AG08395 (cell line): ENCODE results near the gene OMP.

ENCODE experiments used
- DNase-seq: peaks from one replicate; pipeline ENCODE4 v3.0.0; 2012; ENCODE audit warnings: mixed read lengths, low spot score

Gene OMP

GRCh38 chr11:77069336-77069968, 33.2 kb upstream of the OMP start:
- DNase-seq: no peak

- no peak for DNase-seq
Observed at GRCh38 chr11:77069969-77070582, 32.6 kb upstream of the OMP start.

GRCh38 chr11:77071077-77071476, 31.6 kb upstream of the OMP start:
- DNase-seq: no peak

- no peak for DNase-seq
Observed at GRCh38 chr11:77071671-77072605, 30.7 kb upstream of the OMP start.

GRCh38 chr11:77072851-77073327, 29.8 kb upstream of the OMP start:
- DNase-seq: no peak

GRCh38 chr11:77073328-77074001, 29.2 kb upstream of the OMP start:
- peak; percentile 96 for DNase-seq

GRCh38 chr11:77074205-77074604, 28.4 kb upstream of the OMP start:
- DNase-seq: no peak

- DNase-seq: no peak
Observed at GRCh38 chr11:77074626-77075221, 27.9 kb upstream of the OMP start.

GRCh38 chr11:77075425-77075905, 27.2 kb upstream of the OMP start:
- DNase-seq: no peak

- DNase-seq: no peak
Observed at GRCh38 chr11:77079666-77080065, 23.0 kb upstream of the OMP start.

GRCh38 chr11:77080643-77081210, 21.9 kb upstream of the OMP start:
- DNase-seq: peak; percentile 51

GRCh38 chr11:77081381-77081851, 21.2 kb upstream of the OMP start:
- no peak for DNase-seq

- no peak for DNase-seq
Observed at GRCh38 chr11:77081976-77082836, 20.4 kb upstream of the OMP start.

- peak; percentile 72 for DNase-seq
Observed at GRCh38 chr11:77082838-77083565, 19.6 kb upstream of the OMP start.

- DNase-seq: no peak
Observed at GRCh38 chr11:77083566-77084245, 18.9 kb upstream of the OMP start.

GRCh38 chr11:77084581-77085191, 18.0 kb upstream of the OMP start:
- DNase-seq: no peak

GRCh38 chr11:77085652-77086051, 17.0 kb upstream of the OMP start:
- no peak for DNase-seq
